HepG2 (cell line): ENCODE results near the gene MRPL38. TPM values are rescaled to one million over a fixed set of nuclear protein-coding genes. Genes with fewer than 3 reads are reported as not detected.

Experiments
- ARID4A ChIP-seq: sonication (generic); formaldehyde crosslinking; IDR thresholded peaks from 2 replicates; pipeline ENCODE4 v1.5.0; 2020; ENCODE audit warnings: mild to moderate bottlenecking, missing genetic modification reagents, borderline replicate concordance
- HBP1 ChIP-seq: IDR thresholded peaks from 2 replicates; pipeline ENCODE4 v1.6.1; 2016; ENCODE audit warnings: low read depth, control low read depth
- HNF4G ChIP-seq, 2 experiments: sonication (generic) in 1 of 2; formaldehyde crosslinking in 1 of 2; IDR thresholded peaks; 2 replicates each; pipeline versions ENCODE4 v1.4.0 to v1.6.1; 2011 to 2020; ENCODE audit warnings: borderline replicate concordance in 2 of 2, low read depth in 2 of 2, mild to moderate bottlenecking in 2 of 2, low read length in 1 of 2, missing genetic modification reagents in 1 of 2, moderate library complexity in 1 of 2
- HOXA7 ChIP-seq: sonication (generic); formaldehyde crosslinking; IDR thresholded peaks from 2 replicates; pipeline ENCODE4 v1.8.1; 2022; ENCODE audit warnings: mild to moderate bottlenecking, missing genetic modification reagents, moderate library complexity
- ZFYVE20 ChIP-seq: sonication (generic); formaldehyde crosslinking; IDR thresholded peaks from 2 replicates; pipeline ENCODE4 v1.8.0; 2023; ENCODE audit warnings: low read depth, mild to moderate bottlenecking, moderate library complexity, missing genetic modification reagents, borderline replicate concordance
- ZNF318 ChIP-seq: sonication (generic); formaldehyde crosslinking; IDR thresholded peaks from 2 replicates; pipeline ENCODE4 v1.4.0; 2020; ENCODE audit warnings: mild to moderate bottlenecking, missing genetic modification reagents
- ZNF709 ChIP-seq: sonication (generic); formaldehyde crosslinking; IDR thresholded peaks from 2 replicates; pipeline ENCODE4 v1.5.0; 2020; ENCODE audit warnings: mild to moderate bottlenecking, missing genetic modification reagents
- ZSCAN31 ChIP-seq: sonication (generic); formaldehyde crosslinking; IDR thresholded peaks from 2 replicates; pipeline ENCODE4 v1.5.0; 2020; ENCODE audit warnings: low read depth, mild to moderate bottlenecking, missing genetic modification reagents
- polyA plus RNA-seq, 8 experiments: library from polyadenylated mRNA; depleted of rRNA in 3 of 8; stranded (reverse) in 7 of 8; unstranded in 1 of 8; fragments of >200 nt; fragmentation: Illumina TruSeq in 4 of 8; extraction: Trizol in 4 of 8; gene quantifications; 2 replicates each; pipeline versions ENCODE4 v1.2.1 to v1.2.3, GENCODE V29; 2011 to 2016; ENCODE audit warnings: low read depth in 4 of 8, missing spikeins in 1 of 8, mixed read lengths in 1 of 8; ENCODE audit not compliant: insufficient read depth in 1 of 8
- total RNA-seq, 5 experiments: library from RNA; depleted of rRNA; stranded (reverse); fragments of >200 nt; fragmentation: Illumina TruSeq; extraction: Trizol; gene quantifications; 2 replicates each; pipeline ENCODE4 v1.2.3, GENCODE V29; 2016; ENCODE audit warnings: low read depth in 1 of 5
- TF ChIP-seq, protein P1 (sequence below): sonication (generic); formaldehyde crosslinking; IDR thresholded peaks from 2 replicates; pipeline ENCODE4 v1.5.1; 2020; ENCODE audit warnings: missing genetic modification reagents, mild to moderate bottlenecking, borderline replicate concordance

MRPL38 gene
- total and polyA plus RNA-seq, 2 of the 13 experiments (the other 11 are each of a cell fraction or from before 2014, with no cell fraction given): 83.7 to 125 TPM

- TF ChIP-seq ZFYVE20 (CRISPR knock-in tag): no peak
- TF ChIP-seq ARID4A: peak; percentile 48; the same call in 1 of the 2 replicates
- TF ChIP-seq HOXA7: no peak
- TF ChIP-seq ZNF709 (CRISPR knock-in tag): no peak
- TF ChIP-seq, protein P1, sequence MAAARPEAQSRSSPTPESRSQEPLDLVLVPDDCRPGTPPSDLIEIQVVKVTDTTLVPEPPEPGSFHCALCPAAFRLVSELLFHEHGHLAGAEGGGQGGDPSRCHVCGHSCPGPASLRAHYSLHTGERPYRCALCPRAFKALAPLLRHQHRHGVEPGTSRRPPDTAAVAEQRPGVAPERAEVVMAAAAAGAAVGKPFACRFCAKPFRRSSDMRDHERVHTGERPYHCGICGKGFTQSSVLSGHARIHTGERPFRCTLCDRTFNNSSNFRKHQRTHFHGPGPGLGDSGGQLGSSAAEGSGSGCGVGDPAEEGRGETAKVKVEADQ (CRISPR knock-in tag): peak; percentile 64; the same call in 1 of the 2 replicates
- TF ChIP-seq HBP1: no peak
- 0 out of 2 replicates have a peak, but pooled peaks have one; percentile 80 for TF ChIP-seq ZNF318
- peak; percentile 77; the same call in 1 of the 2 replicates for TF ChIP-seq HNF4G (IDR thresholded peaks at IDR 0.05; ENCODE audit: borderline replicate concordance, low read depth, low read length)
- TF ChIP-seq HNF4G (CRISPR knock-in tag; IDR thresholded peaks at IDR 0.05; ENCODE audit: borderline replicate concordance, low read depth): no peak
- peak; percentile 41; the same call in 1 of the 2 replicates for TF ChIP-seq ZSCAN31 (CRISPR knock-in tag)
Measured at GRCh38 chr17:75927286-75927922, 22.7 kb upstream of the MRPL38 start (continued).
